ENCODE results near the gene TEX10.
"Not testable (repeated sequence)": the region's sequence is repeated elsewhere in the genome, so short reads cannot be mapped to it uniquely, and the experiment has no call there.

The TEX10 gene

DNA sequence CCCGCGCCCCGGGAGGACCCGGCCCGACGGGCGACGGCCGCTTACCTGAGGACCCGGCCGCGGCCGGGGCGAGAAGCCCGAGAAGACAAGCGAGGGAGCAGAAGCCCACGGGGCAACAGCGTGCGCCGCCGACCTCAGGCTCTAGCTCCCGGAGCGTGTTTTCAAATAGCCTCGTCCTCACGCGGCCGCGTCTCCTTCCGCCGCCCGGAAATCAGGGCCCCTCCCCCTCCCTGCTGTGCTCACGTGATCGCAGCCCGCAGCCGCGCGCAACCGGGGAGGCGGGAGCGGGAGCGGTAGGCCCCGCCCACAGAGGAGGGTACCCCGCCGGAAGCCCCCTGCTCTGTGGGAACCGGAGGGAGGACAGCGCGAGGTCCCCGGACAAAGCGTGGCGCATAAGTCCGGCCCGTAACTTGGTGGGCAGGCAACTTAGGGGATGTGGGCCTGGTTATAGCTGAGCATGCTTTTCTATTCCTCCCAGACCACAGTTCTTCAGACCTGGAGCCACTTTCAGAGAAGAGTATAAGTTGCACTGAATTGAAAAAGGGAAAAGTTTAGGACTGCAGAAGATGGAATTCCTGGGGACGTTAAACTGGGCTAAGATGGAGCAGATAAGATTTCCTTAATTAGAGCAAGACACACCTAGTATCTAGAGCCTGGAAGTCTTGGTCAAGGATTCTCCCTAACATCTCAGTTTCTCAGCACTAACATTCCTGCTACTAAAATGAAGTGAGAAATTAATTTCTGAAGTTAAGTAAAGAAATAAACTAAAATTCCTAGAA, at the start of gene TEX10:
Gene TEX10, minus strand, starts transcription at position 216 of the 779 bp plus-strand sequence. CDS start 3,579 bp downstream, outside the sequence.
- DNase-seq, result peak; percentile 90 to 91

DNA sequence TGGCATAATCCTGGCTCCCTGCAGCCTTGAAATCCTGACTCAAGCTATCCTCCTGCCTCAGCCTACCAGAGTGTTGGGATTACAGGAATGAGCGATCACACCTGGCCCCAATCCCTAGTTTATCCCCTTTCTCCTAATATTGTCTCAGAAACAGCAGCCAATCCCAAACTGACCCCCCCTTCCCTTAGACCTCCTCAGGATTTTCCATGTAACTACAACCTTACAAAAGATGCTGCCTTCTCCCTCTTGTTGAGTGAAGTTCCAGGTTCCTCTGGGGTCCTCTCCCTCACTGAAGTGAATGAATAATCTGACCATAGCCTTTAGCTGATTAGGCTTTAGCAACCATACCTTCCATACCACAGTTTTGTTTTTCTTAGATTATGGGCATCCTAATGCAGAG, 48.3 kb upstream of the TEX10 start:
- DNase-seq, result no peak

DNA sequence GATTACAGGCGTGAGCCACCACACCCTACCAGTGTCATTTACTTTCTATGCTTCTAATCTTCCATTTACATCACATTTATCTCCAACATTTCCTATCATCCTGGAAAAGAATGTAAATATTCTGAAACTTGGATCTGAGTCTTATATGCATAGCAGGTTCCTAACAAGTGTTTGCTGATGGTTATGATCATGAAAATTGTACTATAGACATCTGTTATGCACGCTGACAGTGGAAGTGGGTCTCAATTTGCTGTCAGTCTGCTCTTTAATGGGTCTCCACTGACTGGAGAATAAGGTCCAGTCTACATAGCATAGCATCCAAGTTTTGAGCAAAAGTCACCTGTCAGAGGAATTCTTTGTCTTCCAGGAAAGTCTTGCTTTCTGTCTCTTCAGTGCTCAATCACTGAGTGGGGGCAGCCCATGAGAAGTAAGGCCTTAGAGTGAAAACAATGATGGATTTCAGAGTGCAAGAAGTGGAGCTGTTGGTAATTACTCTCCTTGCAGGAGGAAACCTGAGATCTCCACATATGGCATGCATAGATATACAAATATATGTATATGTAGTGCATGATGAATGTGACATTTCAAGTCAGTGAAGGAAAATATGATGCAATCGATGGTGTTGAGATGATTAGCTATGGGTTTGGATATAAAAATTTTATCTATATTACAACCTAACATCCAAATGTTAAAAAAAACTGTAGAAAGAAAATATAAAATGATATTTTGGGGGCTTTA, 45.0 kb upstream of the TEX10 start:
- DNase-seq, result no peak

DNA sequence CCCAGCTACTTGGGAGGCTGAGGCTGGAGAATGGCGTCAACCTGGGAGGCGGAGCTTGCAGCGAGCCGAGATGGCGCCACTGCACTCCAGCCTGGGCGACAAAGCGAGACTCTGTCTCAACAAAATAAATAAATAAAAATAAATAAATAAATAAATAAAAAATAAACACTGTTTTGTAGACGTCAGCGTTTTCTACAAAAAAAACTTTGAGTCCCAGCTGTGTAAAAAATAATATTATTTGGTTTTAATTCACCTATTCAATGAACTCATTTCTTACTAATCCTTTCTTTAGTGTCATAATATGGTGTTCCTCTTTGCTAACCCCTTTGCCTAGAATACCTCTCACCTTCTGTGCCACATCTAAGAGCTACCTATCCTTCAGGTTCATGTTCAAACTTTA, 44.0 kb upstream of the TEX10 start:
- DNase-seq, result no peak

DNA sequence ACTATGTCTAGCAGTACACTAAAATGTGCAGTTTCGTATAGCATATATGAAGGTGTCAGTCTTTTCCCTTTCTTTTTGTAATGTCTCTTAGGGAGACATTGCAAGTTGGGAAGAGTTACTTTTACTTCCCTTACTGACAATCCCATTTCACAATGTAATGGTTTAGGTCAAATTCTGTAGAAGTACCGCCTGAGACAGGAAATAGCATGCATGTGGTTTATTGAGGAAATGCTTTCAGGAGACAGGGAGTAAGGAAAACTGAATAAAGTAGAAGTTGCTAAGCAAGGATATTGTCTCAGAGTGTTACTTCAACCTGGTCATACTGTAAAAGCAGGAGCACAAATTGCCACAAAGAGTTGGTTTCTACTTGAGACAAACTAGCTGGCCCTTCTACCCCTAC, 42.1 kb upstream of the TEX10 start:
- DNase-seq, result no peak

GRCh38 chr9:100394032-100394695, 41.4 kb upstream of the TEX10 start:
- no peak for DNase-seq

- DNase-seq, result not testable (repeated sequence)
Observed at GRCh38 chr9:100392989-100393388, 40.2 kb upstream of the TEX10 start.

DNA sequence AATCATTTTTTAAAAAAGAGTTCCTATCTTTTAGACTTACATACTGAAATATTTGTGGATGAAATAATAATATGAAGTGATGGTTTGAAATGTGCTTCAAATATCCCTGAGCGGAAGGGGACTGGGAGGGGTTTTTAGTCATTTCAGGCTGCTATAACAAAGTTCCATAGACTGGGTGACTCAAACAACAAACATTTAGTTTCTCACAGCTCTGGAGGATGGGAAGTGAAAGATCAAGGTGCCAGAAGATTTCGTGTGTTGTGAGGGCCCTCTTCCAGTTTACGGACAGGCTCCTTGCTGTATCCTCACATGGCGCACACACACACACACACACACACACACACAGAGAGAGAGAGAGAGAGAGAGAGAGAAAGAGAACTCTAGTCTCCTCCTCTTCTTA, 27.1 kb upstream of the TEX10 start:
- no peak for DNase-seq

DNA sequence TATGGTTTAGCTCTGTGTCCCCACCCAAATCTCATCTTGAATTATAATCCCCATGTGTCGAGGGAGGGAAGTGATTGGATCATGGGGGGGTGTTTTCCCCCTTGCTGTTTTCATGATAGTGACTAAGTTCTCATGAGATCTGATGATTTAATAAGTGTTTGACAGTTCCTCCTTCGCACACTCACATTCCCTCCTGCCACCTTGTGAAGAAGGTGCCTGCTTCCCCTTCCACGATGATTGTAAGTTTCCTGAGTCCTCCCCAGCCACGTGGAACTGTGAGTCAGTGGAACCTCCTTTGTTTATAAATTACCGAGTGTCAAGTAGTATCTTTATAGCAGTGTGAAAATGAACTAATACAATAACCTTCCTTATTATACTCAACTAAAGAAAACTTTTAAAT, 24.3 kb upstream of the TEX10 start:
- DNase-seq, result no peak

DNA sequence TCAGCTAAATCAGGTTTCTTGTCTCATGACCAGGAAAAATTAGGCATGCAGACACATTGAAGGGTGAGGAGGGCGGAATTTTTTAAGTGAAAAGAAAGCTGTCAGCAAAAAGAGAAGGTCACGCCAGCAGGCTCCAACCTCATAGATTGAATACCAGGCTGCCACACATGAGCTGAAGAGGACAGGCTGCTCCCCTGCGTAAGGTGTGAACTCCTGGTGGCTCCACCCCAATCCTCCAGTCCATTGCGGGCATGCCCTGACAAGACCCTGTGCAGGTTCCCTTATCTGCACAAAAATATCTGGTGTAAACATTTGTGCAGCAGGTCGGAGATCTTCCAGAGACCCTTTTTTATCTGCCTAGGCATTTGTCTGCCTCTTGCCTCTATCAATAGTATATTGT, 22.9 kb upstream of the TEX10 start:
- no peak for DNase-seq

DNA sequence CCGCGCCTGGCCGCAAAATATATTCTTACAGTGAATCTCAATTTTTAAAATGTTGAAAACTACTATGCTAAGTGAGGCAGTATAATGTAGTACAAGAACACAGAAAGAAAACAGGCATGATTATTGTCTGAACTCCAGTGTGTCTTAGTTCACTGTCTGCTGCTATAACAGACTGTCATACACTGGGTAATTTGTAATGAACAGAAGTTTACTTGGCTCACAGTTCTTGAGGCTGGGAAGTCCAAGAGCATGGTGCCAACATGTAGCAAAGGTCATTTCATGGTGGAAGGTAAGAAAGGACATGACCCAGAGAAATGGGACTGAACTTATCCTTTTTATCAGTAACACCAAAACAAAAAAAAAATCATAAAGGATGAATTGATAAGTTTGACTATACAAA, 19.9 kb upstream of the TEX10 start:
- DNase-seq, result no peak

DNA sequence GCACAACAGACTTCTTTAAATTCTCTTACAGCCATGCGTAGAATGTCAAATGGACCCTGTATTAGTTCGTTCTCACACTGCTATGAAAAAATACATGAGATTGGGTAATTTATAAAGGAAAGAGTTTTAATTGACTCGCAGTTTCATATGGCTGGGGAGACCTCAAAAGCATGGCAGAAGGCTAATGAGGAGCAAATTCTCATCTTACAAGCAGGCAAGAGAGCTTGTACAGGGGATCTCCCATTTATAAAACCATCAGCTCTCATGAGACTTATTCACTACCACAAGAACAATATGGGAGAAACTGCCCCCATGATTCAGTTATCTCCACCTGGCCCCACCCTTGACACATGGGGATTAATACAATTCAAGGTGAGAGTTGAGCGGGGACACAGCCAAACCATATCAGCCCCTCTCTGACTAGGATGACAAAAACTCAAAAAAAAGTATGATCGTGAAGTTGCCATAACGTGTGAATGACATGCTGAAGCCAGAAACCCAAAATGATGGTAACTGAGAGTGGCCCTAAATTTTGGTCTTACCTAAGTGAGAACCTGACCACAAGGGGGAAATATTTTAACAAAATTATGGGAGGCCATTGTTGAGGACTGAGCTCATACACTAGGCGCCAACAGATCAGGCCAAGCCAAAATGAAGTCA, 17.5 kb upstream of the TEX10 start:
- DNase-seq, result no peak

DNA sequence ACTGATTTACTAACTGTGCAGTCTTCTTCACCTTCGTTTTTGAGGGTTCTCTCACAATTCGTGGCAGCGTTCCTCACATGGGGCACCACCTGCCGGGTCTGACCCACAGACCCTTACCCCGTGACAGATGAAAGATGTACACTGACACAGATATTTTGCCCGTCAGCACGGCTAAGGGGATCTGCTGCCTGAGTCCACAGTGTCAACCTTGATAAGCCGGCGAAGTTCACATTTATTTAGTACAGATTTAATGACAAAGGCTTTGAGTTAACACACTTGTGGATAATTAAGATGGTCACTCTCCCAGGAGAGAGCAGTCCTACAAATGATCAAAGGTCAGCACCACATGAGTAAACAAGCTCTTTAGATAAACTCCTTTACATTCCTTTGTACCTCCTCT, 15.9 kb upstream of the TEX10 start:
- DNase-seq, result no peak

DNA sequence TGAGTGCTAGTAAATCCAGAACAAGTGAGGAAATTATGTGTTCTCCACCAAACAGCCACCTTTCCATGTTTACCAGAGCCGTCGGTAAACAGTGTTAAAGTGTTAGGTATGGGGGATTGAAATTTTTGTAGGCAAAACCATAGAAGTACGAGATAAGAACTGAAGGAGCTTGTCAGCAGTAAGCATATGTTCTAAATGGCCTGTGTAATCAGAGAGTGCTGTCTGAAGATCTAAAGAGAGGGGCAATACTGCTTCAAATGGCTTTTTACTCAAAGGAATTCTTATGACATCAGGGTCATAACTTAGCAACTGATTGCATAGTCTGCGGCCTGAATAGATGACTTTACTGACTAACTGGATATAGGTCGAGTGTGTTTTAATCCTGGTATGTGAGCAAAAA, 13.4 kb upstream of the TEX10 start:
- DNase-seq, result no peak

GRCh38 chr9:100364013-100364412, 11.3 kb upstream of the TEX10 start:
- DNase-seq, result no peak

GRCh38 chr9:100359057-100359456, 6.3 kb upstream of the TEX10 start:
- DNase-seq, result no peak

GRCh38 chr9:100357501-100357900, 4.8 kb upstream of the TEX10 start:
- no peak for DNase-seq

GRCh38 chr9:100355561-100355960, 2.8 kb upstream of the TEX10 start:
- DNase-seq, result no peak

- DNase-seq, result no peak
Observed at GRCh38 chr9:100354121-100354800, 1.5 kb upstream of the TEX10 start.

DNA sequence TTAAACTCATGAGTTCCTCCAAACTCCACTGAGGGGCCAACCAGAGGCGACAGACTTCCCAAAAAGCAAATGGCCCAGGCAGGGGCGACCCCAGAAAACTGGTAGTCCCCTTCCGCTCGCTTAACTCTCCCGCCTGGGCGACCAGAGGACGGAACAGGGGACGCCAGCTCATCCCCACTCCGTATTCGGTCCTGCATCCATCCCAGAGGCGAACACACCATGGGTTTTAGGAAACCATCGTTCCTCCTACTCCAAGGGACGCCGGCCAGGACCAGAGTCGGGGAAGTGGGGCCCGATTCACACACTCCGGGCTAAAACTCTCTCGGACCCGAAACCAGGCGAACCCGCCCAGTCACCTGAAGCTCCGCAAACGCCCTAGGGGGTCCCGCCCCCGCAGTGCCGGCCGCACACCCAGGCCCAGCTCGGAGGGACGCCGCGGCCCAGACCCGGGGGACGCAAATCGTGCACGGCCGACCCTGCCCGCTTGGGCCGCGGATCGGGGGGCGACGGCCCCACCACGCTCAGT, 478 bp downstream of the TEX10 start:
- peak; percentile 45 to 46 for DNase-seq

DNA sequence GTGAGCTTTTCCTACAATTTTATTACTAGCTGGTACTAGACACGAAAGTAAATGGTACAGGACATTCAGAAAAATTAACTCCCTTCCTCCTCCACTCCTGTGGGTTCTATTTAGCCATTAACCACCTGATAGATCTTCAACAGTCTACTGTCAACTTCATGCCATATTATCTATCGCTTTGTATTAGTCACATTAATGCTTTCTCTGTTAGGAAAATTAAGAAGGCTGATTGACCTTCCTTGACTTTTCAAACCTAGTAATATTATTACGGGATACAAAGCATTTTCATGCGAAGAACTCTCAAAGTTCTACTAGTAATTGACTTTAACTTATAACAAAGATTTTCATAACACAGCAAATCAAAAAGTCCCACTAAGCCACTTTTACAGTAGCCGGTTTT, 1.2 kb downstream of the TEX10 start:
- no peak for DNase-seq

DNA sequence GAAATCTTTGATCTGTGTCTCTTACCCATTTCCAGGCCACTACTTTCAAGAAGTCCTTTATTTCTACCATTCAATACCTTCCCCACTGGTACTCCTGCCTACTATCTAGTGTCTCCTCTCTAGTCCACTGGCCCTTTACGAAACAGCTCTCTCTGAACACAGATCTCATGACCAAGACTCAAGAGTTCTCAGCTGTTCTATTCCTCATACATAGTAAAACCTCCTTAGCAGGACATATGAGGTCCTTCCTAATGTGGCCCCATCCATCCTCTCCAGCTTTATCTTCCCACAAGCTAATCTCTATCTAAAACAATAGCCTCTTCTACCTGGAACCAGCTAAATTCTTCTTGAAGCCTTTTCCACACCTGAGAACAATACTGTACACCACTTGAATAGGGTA, 2.6 kb downstream of the TEX10 start:
- no peak for DNase-seq

GRCh38 chr9:100346836-100347235, 5.9 kb downstream of the TEX10 start:
- no peak for DNase-seq

Measured in stimulated activated CD4-positive, alpha-beta T cell treated with anti-CD3 and anti-CD28 coated beads, Interleukin-2, amount 100 ng/mL, for 24 hours (primary cell).